Gastroesophageal sphincter (tissue), 3 donors: ENCODE results near the gene WNK2.

Experiments used
- CTCF ChIP-seq, 4 experiments: fragments of 200-600 bp in 2 of 4; fragments of 450-650 bp in 2 of 4; sonication (generic) in 1 of 4; IDR thresholded peaks; one replicate each; pipeline ENCODE4 v1.5.1; 2017 to 2019; ENCODE audit warnings: antibody characterized with exemption in 4 of 4, mild to moderate bottlenecking in 2 of 4, moderate library complexity in 2 of 4
- EP300 ChIP-seq: sonication (generic); formaldehyde crosslinking; IDR thresholded peaks from one replicate; pipeline ENCODE4 v1.6.1; 2017; ENCODE audit warnings: antibody characterized with exemption, mild to moderate bottlenecking
- POLR2A ChIP-seq, 2 donors: fragments of 450-650 bp; IDR thresholded peaks; one replicate each; pipeline ENCODE4 v1.6.1; 2017; ENCODE audit warnings: antibody characterized with exemption in 2 of 2, mild to moderate bottlenecking in 2 of 2, moderate library complexity in 1 of 2
- POLR2AphosphoS5 ChIP-seq: sonication (generic); formaldehyde crosslinking; IDR thresholded peaks from one replicate; pipeline ENCODE4 v1.6.1; 2017; ENCODE audit warnings: antibody characterized with exemption

GRCh38 chr9:93316726-93317494, 133.0 kb downstream of the WNK2 start:
- TF ChIP-seq CTCF (IDR thresholded peaks at IDR 0.05) (no peak), POLR2AphosphoS5 (no peak), POLR2A (IDR thresholded peaks at IDR 0.05) (no peak), EP300 (no peak)
